ENCODE results near the gene GPR180.

GRCh38 chr13:94612050-94612449, 10.4 kb downstream of the GPR180 start:
- TF ChIP-seq NFIC (IDR thresholded peaks at IDR 0.05) (no peak), USF1 (IDR thresholded peaks at IDR 0.05) (no peak), EP300 (IDR thresholded peaks at IDR 0.05; ENCODE audit: borderline replicate concordance) (no peak), ZBTB7A (IDR thresholded peaks at IDR 0.05; ENCODE audit: low read depth) (no peak), MAX (IDR thresholded peaks at IDR 0.05) (no peak), RAD21 (IDR thresholded peaks at IDR 0.05; ENCODE audit: low read depth) (no peak), YY1 (IDR thresholded peaks at IDR 0.05; ENCODE audit: low read depth) (no peak)

All from Ishikawa (cell line).